Ammon's horn (tissue), 1 donor: Measurements from ENCODE around the gene MGRN1.

Source experiments
- DNase-seq: peaks from one replicate; pipeline ENCODE4 v3.0.0-alpha.2; 2016; ENCODE audit warnings: low spot score

Gene MGRN1

DNA sequence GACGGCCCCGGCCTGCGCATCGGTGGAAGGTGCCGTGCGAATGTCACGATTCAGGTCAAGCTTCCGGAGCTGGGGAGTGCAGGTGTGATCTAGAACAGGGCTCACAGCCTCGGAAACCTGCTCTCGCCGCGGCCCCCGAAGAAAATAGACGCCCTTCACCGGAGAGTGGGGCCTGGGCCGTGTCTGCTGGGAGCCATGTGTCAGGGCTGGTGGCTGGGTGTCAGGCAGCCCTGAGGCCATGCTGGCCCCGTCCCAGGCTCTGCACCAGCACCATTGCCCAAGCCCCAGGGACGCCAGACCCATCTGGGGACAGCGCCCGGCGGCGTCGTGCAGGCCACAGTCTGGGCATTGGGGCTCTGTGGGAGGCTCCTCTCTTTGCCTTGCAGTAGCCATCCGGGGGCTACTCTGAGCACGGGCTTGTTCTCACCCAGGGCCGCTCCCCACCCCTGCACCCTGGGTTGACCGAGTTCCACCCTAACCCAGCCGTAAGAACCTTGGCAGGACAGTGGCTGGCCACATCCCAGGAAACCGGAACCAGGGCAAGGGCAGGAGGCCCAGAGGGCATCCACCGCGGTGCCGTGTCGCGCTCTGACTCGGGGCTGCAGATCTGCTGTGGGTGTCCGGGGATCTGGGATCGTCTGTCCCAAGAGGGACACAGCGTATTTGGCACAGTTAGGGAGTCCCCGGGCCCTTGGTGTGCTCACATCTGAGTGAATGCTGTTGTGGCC is 63.5 kb downstream of the MGRN1 start:
- no peak for DNase-seq

DNA sequence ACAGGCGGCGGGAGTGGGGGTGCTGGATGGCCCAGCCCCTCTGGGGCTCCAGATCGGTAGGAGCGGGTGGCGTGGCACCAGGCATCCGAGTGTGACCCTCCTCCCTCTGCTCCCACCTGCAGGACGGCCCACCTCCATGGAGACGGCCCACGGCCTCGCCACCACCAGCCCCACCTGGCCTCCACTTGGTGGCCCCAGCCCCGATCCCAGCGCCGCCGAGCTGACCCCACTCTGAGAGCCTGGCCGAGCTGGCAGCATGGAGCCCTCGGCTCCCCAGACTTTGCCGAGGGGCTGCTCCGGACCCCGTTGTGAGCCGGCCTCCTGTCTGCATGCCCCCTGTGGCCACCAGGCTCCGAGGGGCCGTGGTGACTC is 64.0 kb downstream of the MGRN1 start:
- DNase-seq: no peak

- DNase-seq: no peak
Measured at GRCh38 chr16:4689091-4689671, 64.6 kb downstream of the MGRN1 start.

DNA sequence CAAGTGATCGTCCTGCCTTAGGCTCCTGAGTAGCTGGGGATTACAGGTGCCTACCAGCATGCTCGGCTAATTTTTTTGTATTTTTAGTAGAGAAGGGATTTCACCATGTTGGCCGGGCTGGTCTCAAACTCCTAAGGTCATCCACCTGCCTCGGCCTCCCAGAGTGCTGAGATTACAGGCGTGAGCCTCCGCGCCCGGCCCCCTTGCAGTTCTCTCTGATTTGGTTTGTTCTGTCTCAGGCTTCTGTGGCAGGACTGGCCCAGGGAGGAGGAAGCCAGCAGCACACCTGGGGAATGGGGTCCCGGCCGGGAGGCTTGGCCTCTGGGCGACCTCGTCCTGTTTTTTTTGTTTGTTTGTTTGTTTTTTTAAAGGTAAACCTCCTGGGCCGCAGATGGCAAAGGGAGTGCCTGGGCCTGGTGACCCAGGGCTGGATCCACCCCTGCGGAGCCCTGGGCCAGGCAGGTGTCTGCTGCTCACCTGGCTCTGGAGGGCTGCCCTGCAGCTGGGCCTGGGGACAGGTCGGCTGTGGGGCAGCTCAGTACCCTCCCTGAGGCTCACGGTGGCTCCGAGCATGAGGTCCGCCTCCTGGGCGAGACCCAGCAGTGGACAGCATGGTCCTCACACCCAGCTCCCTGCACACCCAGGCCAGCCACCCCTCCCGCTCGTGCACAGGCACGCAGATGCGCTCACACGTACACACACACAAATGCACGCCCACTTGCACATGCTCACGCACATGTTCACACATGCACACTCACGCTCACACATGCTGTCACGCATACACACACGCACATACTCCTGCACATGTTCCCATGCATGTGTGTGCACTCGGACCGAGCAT is 65.5 kb downstream of the MGRN1 start:
- no peak for DNase-seq

DNA sequence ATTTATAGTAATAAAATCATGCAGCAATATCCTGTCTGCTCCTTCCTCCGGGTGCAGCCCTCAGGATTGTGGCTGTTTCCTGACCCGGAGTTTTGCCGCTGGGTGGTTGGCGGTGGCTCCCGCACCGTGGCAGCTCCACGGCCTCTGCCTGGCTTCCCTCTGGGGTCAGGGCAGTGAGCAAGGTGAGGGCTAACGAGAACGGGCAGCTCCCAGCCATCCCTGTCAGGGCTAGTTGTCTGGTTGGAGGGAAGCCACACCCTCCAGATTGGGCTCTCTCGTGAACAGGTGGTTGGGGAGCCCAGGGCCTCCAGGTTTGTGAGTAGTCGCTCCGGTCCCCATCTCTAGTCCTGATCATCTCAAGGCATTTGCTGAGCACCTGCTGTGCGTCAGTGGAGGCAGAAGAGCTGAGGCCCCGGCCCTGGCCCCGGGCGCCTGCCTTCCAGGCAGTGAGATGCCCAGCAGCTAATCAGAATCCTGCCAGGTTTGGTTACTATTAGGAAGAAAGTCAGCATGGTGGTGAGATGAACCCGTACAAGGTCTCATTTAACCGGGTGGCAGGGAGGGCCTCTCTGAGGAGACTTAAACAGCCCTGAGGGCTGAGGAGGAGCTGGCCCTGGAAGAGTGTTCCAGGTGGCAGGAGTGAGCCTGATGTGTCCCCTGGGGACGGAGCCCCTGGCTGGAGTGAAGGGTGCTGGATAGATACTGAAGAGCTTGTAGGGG is 66.5 kb downstream of the MGRN1 start:
- DNase-seq: no peak

DNA sequence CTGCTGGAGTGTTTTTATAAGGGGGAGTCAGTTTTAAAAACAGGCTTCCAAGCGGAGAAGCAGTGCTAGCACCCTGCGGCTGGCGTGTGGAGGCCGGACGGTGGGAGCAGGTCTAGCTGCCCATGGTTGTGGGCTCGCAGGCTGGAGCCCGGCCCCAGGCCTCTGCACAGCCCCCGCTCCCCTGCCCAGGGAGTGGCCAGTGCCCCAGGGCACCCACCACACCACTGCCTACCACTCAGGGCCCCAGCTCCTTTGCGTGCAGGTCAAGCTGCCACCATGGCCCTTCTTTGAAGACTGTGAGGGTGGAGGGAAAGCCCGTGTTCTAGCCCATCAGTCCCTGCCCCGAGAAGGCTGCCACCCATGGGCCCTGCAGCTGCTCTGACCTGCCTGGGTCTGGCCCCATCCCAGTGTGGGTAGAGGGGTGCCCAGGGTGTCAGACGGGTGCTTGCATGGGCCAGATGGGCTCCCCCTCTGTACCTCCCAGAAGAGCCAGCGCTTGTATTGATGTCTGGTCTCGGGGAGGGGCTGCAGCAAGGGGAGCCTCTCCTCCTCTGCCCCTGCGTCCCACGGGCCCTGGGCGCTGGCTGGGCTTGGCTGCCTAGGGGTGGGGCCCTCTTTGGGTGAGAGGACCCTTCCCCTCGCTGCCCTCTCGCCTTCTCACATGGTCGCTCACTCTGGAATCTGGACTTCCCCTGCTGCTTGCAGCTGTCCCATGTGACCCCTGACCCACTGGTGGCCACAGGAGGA is 67.2 kb downstream of the MGRN1 start:
- DNase-seq: no peak

- DNase-seq: no peak
Measured at GRCh38 chr16:4692460-4693295, 68.1 kb downstream of the MGRN1 start.

GRCh38 chr16:4693296-4693955 is 68.8 kb downstream of the MGRN1 start, which contains the start of gene NUDT16L1:
TSS of gene NUDT16L1 (plus strand) at chr16:4693562. CDS start at chr16:4693727, 165 bp downstream.
- peak; percentile 99 for DNase-seq

GRCh38 chr16:4693956-4694641 is 69.5 kb downstream of the MGRN1 start:
- DNase-seq: peak; percentile 12

GRCh38 chr16:4694642-4695451 is 70.2 kb downstream of the MGRN1 start:
- DNase-seq: peak; percentile 62

DNA sequence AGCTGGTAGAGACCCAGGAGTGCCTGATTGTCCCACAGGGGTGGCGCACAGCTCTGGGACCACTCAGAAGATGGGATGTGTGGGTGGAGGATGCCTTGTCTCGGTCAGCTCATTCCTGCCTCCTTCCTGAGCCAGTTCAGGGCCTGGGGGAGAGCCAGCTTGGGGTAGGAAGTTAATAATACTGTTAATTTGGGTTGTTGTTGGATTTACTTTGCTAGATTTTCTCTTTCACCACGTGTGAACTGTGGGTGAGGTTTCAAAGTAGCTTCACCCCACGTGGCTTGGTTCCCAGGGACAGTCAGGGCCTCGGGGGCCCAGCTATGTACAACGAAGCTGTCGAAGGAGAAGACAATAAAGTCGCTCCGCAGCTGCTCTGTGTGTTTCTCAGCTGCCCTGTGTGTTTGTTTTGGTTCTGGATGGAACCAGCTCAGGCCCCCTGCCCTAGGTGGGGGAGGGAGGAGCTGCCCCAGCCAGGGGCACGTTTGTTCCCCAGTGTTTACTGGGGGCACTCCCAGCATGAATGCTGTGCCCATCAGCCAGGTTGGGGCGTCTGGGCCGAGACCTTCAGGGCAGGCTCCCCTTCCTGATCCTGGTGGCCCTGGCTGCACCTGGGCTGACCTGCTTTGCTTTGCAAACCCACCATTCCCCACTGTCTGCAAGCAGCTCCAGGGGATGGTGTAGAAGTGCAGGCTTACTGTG is 71.0 kb downstream of the MGRN1 start:
- peak; percentile 1 for DNase-seq

DNA sequence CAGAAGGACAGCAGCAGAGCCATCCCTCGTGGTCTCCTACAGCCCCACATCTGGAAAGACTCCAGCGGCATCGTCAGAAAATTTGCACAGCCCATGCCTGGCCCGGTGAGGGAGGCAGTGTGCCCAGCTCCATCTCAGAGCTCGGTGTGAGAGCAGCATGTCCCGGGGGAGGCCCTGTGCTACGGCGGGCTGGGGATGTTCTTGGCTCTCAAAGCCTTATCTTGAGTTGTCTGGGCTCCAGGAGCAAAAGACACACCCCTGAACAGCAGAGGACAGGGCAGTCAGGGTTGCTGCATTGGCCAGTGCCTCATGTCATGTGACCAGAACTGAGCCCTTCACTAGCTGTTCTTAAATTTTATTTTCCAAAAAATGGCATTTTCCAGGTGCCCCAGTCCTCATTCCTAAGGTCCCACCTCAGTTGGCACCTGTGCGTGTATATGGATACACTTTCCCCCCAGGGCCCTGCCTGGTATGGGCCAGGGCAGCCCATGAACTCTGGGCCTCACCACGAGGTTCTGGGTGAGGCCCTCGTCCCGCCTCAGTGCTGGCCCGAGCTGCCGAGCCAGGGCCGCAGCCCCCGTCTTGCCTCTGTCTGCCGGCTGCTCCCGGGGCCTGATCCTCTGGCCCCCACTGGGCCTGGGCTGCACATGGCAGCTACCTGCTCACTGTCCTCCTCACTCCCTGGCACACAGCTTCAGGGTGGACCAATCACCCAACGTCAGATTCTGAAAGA is 71.7 kb downstream of the MGRN1 start:
- DNase-seq: no peak

DNA sequence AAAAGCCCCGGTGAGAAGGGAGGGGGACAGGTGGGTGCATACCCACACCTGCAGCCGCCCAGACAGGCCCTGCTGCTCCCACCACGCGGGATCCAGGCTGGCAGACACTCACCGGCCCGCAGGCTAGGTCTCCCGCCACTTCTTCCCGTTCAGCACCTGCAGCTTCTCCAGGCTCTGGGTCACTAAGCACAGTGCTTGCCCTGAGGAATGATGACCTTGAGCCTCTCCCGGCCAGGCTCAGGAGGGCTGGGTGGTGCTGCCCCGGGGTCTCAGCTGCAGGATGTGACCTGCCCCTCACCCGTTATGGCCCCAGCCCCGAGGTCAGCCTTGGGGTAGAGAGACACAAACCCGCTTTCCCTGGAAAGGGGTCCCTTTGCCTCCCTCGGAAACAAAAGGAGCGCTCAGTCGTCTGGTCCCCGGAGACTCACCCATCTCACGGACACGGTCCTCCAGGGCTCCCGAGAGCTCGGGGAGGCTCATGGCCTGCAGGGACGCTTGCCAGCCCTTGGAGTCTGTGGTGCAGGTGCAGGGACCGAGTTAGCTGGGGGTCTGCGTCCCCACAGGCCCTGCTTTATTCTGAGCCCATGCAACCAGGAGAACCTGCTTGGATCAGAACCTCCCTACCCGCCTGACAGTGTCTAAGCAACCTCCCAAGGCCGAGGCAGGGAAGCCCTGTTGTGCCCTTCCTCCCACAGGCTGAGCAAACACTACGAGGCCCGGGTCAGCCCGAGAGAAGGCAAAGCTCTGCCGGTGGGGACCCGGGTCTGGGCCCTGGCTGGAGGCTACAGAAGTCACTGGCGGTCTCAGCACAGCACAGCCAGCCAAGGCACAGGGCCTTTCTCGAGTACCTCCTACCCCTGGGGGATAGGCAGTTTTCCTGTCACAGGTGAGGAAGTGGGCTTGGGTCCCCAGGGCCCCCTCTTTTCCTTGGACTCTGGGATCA is 72.5 kb downstream of the MGRN1 start:
- DNase-seq: no peak

DNA sequence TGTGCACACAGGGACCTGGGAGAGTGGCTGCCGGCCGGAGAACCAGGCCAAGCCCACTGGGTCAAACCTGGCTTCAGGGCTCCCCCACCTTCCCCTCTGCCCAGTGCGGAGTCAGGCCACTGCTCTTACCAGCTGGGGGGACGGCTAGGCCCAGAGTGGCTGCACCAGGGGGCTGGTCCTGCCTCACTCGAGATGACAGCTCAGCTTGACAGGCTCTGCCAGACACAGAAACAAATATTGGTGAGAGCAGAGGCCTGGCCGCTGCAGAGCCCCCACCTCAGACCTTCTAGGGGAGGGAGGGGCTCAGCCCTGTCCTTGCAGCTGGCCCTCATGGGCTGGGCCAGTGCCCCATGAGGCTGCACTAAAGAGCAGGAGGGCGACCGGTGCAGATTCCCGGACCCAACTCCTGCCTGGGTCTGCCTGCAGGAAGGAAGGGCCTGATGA is 73.2 kb downstream of the MGRN1 start:
- DNase-seq: no peak

GRCh38 chr16:4698321-4699045 is 73.9 kb downstream of the MGRN1 start:
- DNase-seq: no peak
